HepG2 (cell line): Measurements from ENCODE around the gene CTDNEP1. TPM values are rescaled to one million over a fixed set of nuclear protein-coding genes. Genes with fewer than 3 reads are reported as not detected.

Experiments used
- DNMT1 ChIP-seq: sonication (generic); formaldehyde crosslinking; IDR thresholded peaks from 2 replicates; pipeline ENCODE4 v1.5.1; 2020; ENCODE audit warnings: mild to moderate bottlenecking, missing genetic modification reagents
- FIP1L1 ChIP-seq: fragments of 200-400 bp; formaldehyde crosslinking; IDR thresholded peaks from 2 replicates; pipeline ENCODE4 v1.6.1; 2018; ENCODE audit warnings: low read depth, mild to moderate bottlenecking, low read length, moderate library complexity, borderline replicate concordance; ENCODE audit not compliant: insufficient read depth
- HMG20B ChIP-seq: conservative IDR thresholded peaks from 2 replicates; pipeline ENCODE4 v1.6.1; 2016; ENCODE audit warnings: missing genetic modification reagents, missing compliant biosample characterization
- SAFB2 ChIP-seq: sonication (generic); formaldehyde crosslinking; IDR thresholded peaks from 2 replicates; pipeline ENCODE4 v1.5.1; 2020; ENCODE audit warnings: missing genetic modification reagents, low read depth, mild to moderate bottlenecking, borderline replicate concordance
- STAG1 ChIP-seq: sonication (generic); formaldehyde crosslinking; IDR thresholded peaks from 2 replicates; pipeline ENCODE4 v1.4.0; 2020; ENCODE audit warnings: missing genetic modification reagents
- ZNF207 ChIP-seq: fragments of 450-650 bp; IDR thresholded peaks from 2 replicates; pipeline ENCODE4 v1.6.1; 2016; ENCODE audit warnings: antibody characterized with exemption, borderline replicate concordance
- ZNF652 ChIP-seq: IDR thresholded peaks from 2 replicates; pipeline ENCODE4 v1.6.1; 2016; ENCODE audit warnings: low read depth, borderline replicate concordance
- ZSCAN30 ChIP-seq: sonication (generic); formaldehyde crosslinking; IDR thresholded peaks from 2 replicates; pipeline ENCODE4 v1.5.0; 2020; ENCODE audit warnings: mild to moderate bottlenecking, missing genetic modification reagents
- polyA plus RNA-seq, 8 experiments: library from polyadenylated mRNA; depleted of rRNA in 3 of 8; stranded (reverse) in 7 of 8; unstranded in 1 of 8; fragments of >200 nt; fragmentation: Illumina TruSeq in 4 of 8; extraction: Trizol in 4 of 8; gene quantifications; 2 replicates each; pipeline versions ENCODE4 v1.2.1 to v1.2.3, GENCODE V29; 2011 to 2016; ENCODE audit warnings: low read depth in 4 of 8, missing spikeins in 1 of 8, mixed read lengths in 1 of 8; ENCODE audit not compliant: insufficient read depth in 1 of 8
- total RNA-seq, 5 experiments: library from RNA; depleted of rRNA; stranded (reverse); fragments of >200 nt; fragmentation: Illumina TruSeq; extraction: Trizol; gene quantifications; 2 replicates each; pipeline ENCODE4 v1.2.3, GENCODE V29; 2016; ENCODE audit warnings: low read depth in 1 of 5
- TF ChIP-seq, protein P1 (sequence below): sonication (generic); formaldehyde crosslinking; IDR thresholded peaks from 2 replicates; pipeline ENCODE4 v1.4.0; 2020; ENCODE audit warnings: mild to moderate bottlenecking, missing genetic modification reagents
- TF ChIP-seq, protein P2 (sequence below): IDR thresholded peaks from 2 replicates; pipeline ENCODE4 v1.6.1; 2016; ENCODE audit warnings: low read depth, control low read depth
- TF ChIP-seq, protein P3 (sequence below): sonication (generic); formaldehyde crosslinking; conservative IDR thresholded peaks from 2 replicates; pipeline ENCODE4 v1.8.0; 2022; ENCODE audit warnings: mild to moderate bottlenecking, moderate library complexity, missing genetic modification reagents
- TF ChIP-seq, protein P4 (sequence below): sonication (generic); formaldehyde crosslinking; IDR thresholded peaks from 2 replicates; pipeline ENCODE4 v1.9.0; 2021; ENCODE audit warnings: missing genetic modification reagents, borderline replicate concordance
- TF ChIP-seq, protein P5 (sequence below): sonication (generic); formaldehyde crosslinking; IDR thresholded peaks from 2 replicates; pipeline ENCODE4 v1.5.0; 2020; ENCODE audit warnings: missing genetic modification reagents

Gene CTDNEP1
- total and polyA plus RNA-seq, 2 of the 13 experiments (the other 11 are each of a cell fraction or from before 2014, with no cell fraction given) = 19.8 to 118 TPM

DNA sequence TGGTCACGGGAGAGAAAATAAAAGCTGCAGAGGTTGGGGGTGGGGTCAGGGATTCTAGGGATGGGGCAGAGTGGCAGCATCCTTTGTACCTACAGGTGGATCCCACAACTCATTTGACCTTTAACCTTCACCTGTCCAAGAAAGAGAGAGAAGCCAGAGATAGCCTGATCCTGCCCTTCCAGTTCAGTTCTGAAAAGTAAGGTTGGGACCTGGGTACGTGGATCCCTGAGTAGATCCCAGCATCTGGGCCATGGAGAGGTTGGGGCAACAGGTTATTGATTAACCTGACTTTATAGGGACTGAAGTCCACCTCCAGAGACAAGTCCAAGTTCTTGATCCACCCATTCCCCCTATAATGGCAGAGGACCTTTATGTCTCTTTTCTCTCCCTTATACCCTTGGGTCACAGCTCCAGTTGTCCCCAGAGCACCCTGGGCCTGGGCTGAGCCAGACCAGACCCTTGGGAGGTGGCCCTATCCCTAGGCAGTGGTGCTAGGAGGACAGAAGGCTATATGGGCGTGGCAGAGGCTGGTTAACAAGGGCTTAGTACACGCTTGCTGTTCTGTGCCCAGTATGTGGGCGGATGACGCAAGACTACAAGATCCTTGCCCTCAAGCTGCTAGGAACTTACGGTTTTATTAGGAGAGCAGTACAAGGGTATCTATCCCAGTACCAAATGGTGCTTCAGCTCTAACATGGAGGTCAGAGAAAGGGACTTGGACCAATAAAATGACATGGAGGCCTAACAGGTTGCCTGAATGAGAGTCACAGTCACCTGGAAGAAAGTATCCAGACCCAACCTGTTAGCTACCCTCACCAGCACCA, 7.4 kb upstream of the CTDNEP1 start (continued):
- TF ChIP-seq, protein P1, sequence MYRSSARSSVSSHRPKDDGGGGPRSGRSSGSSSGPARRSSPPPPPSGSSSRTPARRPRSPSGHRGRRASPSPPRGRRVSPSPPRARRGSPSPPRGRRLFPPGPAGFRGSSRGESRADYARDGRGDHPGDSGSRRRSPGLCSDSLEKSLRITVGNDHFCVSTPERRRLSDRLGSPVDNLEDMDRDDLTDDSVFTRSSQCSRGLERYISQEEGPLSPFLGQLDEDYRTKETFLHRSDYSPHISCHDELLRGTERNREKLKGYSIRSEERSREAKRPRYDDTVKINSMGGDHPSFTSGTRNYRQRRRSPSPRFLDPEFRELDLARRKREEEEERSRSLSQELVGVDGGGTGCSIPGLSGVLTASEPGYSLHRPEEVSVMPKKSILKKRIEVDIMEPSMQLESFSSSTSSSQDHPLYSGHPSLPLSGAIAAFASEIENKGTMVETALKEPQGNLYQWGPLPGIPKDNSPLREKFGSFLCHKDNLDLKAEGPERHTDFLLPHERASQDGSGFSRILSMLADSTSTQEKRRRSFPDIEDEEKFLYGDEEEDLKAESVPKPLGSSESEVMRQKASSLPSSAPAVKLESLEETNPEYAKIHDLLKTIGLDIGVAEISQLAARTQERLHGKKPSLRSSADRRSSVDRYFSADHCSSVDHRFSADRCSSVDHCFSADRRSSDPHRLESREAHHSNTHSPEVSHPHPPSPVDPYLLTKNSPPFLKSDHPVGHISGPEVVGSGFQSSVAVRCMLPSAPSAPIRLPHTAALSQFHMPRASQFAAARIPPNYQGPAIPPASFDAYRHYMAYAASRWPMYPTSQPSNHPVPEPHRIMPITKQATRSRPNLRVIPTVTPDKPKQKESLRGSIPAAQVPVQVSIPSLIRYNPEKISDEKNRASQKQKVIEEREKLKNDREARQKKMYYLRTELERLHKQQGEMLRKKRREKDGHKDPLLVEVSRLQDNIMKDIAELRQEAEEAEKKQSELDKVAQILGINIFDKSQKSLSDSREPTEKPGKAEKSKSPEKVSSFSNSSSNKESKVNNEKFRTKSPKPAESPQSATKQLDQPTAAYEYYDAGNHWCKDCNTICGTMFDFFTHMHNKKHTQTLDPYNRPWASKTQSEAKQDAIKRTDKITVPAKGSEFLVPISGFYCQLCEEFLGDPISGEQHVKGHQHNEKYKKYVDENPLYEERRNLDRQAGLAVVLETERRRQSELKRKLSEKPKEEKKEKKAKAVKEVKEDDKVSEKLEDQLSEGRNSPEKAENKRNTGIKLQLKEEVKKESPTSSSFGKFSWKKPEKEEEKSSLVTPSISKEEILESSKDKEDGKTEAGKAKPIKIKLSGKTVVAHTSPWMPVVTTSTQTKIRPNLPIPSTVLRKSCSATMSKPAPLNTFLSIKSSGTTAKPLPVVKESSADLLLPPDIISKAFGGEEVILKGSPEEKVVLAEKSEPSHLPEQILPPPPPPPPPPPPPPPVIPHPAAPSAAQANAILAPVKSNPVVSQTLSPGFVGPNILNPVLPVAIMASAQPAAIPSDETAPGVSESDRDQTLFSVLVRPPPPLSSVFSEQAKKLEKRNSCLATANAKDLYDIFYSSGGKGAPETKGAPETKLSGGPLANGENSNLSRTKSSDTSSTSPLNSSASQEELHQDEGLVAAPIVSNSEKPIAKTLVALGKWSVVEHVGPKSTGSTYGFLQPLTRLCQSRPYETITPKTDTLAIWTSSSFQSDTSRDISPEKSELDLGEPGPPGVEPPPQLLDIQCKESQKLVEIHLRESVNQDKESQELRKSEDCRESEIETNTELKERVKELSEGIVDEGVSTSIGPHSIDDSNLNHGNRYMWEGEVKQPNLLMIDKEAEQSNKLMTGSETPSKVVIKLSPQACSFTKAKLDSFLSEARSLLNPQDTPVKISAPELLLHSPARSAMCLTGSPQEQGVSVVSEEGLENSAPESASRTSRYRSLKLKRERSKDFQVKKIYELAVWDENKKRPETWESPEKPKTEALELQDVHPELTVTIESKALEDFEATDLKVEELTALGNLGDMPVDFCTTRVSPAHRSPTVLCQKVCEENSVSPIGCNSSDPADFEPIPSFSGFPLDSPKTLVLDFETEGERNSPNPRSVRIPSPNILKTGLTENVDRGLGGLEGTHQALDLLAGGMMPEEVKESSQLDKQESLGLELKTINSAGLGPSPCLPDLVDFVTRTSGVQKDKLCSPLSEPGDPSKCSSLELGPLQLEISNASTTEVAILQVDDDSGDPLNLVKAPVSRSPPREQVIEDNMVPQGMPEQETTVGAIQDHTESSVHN (CRISPR knock-in tag) = no peak
- TF ChIP-seq, protein P2, sequence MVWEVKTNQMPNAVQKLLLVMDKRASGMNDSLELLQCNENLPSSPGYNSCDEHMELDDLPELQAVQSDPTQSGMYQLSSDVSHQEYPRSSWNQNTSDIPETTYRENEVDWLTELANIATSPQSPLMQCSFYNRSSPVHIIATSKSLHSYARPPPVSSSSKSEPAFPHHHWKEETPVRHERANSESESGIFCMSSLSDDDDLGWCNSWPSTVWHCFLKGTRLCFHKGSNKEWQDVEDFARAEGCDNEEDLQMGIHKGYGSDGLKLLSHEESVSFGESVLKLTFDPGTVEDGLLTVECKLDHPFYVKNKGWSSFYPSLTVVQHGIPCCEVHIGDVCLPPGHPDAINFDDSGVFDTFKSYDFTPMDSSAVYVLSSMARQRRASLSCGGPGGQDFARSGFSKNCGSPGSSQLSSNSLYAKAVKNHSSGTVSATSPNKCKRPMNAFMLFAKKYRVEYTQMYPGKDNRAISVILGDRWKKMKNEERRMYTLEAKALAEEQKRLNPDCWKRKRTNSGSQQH (CRISPR knock-in tag) = no peak
- TF ChIP-seq ZNF652 (CRISPR knock-in tag) = no peak
- TF ChIP-seq, protein P3, sequence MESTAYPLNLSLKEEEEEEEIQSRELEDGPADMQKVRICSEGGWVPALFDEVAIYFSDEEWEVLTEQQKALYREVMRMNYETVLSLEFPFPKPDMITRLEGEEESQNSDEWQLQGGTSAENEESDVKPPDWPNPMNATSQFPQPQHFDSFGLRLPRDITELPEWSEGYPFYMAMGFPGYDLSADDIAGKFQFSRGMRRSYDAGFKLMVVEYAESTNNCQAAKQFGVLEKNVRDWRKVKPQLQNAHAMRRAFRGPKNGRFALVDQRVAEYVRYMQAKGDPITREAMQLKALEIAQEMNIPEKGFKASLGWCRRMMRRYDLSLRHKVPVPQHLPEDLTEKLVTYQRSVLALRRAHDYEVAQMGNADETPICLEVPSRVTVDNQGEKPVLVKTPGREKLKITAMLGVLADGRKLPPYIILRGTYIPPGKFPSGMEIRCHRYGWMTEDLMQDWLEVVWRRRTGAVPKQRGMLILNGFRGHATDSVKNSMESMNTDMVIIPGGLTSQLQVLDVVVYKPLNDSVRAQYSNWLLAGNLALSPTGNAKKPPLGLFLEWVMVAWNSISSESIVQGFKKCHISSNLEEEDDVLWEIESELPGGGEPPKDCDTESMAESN = no peak
- no peak for TF ChIP-seq DNMT1 (CRISPR knock-in tag)
- no peak for TF ChIP-seq ZSCAN30 (CRISPR knock-in tag)
- no peak for TF ChIP-seq SAFB2 (CRISPR knock-in tag)
- TF ChIP-seq, protein P4, sequence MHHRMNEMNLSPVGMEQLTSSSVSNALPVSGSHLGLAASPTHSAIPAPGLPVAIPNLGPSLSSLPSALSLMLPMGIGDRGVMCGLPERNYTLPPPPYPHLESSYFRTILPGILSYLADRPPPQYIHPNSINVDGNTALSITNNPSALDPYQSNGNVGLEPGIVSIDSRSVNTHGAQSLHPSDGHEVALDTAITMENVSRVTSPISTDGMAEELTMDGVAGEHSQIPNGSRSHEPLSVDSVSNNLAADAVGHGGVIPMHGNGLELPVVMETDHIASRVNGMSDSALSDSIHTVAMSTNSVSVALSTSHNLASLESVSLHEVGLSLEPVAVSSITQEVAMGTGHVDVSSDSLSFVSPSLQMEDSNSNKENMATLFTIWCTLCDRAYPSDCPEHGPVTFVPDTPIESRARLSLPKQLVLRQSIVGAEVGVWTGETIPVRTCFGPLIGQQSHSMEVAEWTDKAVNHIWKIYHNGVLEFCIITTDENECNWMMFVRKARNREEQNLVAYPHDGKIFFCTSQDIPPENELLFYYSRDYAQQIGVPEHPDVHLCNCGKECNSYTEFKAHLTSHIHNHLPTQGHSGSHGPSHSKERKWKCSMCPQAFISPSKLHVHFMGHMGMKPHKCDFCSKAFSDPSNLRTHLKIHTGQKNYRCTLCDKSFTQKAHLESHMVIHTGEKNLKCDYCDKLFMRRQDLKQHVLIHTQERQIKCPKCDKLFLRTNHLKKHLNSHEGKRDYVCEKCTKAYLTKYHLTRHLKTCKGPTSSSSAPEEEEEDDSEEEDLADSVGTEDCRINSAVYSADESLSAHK (CRISPR knock-in tag) = no peak
- no peak for TF ChIP-seq ZNF207
- TF ChIP-seq, protein P5, sequence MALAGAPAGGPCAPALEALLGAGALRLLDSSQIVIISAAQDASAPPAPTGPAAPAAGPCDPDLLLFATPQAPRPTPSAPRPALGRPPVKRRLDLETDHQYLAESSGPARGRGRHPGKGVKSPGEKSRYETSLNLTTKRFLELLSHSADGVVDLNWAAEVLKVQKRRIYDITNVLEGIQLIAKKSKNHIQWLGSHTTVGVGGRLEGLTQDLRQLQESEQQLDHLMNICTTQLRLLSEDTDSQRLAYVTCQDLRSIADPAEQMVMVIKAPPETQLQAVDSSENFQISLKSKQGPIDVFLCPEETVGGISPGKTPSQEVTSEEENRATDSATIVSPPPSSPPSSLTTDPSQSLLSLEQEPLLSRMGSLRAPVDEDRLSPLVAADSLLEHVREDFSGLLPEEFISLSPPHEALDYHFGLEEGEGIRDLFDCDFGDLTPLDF (CRISPR knock-in tag) = no peak
- no peak for TF ChIP-seq STAG1 (CRISPR knock-in tag)
- TF ChIP-seq FIP1L1 = no peak
- no peak for TF ChIP-seq HMG20B (CRISPR knock-in tag)
